Choroid plexus epithelial cell (primary cell): ENCODE data around the gene PACSIN2.

Source experiments
- DNase-seq: peaks from one replicate; pipeline ENCODE4 v3.0.0-alpha.2; 2010; ENCODE audit warnings: low read depth
- H3K4me3 ChIP-seq: 2 replicates; pipeline ENCODE4 v1.5.1; 2011; ENCODE audit warnings: low read depth, mild to moderate bottlenecking, control low read depth, low read length, moderate library complexity
- CTCF ChIP-seq: conservative IDR thresholded peaks from 2 replicates; pipeline ENCODE4 v1.5.1; 2011; ENCODE audit warnings: low read depth, mild to moderate bottlenecking, control low read depth, inconsistent platforms, low read length, moderate library complexity

Gene PACSIN2

GRCh38 chr22:42904050-42904449 lies 110.9 kb downstream of the PACSIN2 start:
- no peak for TF ChIP-seq CTCF
- no peak for DNase-seq
- no peak overlapping the region for H3K4me3 ChIP-seq

GRCh38 chr22:42902875-42903510 lies 112.0 kb downstream of the PACSIN2 start:
- peak; percentile 50 for TF ChIP-seq CTCF
- no peak overlapping the region for H3K4me3 ChIP-seq
- peak; percentile 76 for DNase-seq

- no peak overlapping the region for H3K4me3 ChIP-seq
- no peak for DNase-seq
- peak; percentile 42 for TF ChIP-seq CTCF
These were observed 113.0 kb downstream of the PACSIN2 start for GRCh38 chr22:42901790-42902508.

- DNase-seq: no peak
These were observed 117.0 kb downstream of the PACSIN2 start for GRCh38 chr22:42897960-42898359.

GRCh38 chr22:42895541-42895981 lies 119.4 kb downstream of the PACSIN2 start:
- DNase-seq: no peak
- no peak overlapping the region for H3K4me3 ChIP-seq
- no peak for TF ChIP-seq CTCF

More at GRCh38 chr22:42897960-42898359, 117.0 kb downstream of the PACSIN2 start:
- TF ChIP-seq CTCF: no peak
- no peak overlapping the region for H3K4me3 ChIP-seq

- H3K4me3 ChIP-seq: no peak overlapping the region
- no peak for TF ChIP-seq CTCF
- no peak for DNase-seq
These were observed 119.9 kb downstream of the PACSIN2 start for GRCh38 chr22:42895087-42895486.
